Spleen (tissue), 7 donors: Measurements from ENCODE around the gene FGGY.

Source experiments
- CTCF ChIP-seq, 11 experiments: fragments of 200-600 bp in 7 of 11; fragments of 450-650 bp in 4 of 11; sonication (generic) in 4 of 11; IDR thresholded peaks in 8 of 11; conservative IDR thresholded peaks in 3 of 11; 1 replicate in 7 of 11; 2 replicates in 4 of 11; pipeline versions ENCODE4 v1.4.0 to v1.8.0; 2016 to 2021; ENCODE audit warnings: antibody characterized with exemption in 11 of 11, inconsistent platforms in 4 of 11, mild to moderate bottlenecking in 1 of 11
- POLR2A ChIP-seq, 3 donors: fragments of 450-650 bp; IDR thresholded peaks; one replicate each; pipeline ENCODE4 v1.5.1; 2017; ENCODE audit warnings: antibody characterized with exemption in 3 of 3, mild to moderate bottlenecking in 1 of 3
- donor health status: DM: no; HTN: no; CAD: no; lungs with moderate emphysema.
- donor health status: DM: no; HTN: no; CAD: no.
- donor health status: DM: no; HTN: no; CAD: no.

DNA sequence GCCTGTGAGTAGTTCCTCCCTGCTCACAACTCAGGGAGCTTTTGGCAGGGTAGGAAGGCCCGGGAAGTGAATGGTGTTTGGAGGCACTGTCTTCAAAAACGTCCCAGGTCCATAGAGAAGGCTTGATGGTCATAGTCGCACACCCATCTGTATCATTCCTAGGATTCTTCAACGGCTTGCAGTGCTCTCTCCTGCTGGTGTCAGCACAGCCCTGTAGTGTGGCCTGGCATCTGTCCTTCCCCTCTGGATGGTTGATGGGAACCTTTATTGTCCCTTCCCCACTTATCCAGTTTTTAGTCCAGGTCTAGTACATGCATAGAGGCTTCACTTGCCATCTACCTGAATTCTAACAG is 375.0 kb downstream of the FGGY start:
- TF ChIP-seq CTCF (IDR thresholded peaks at IDR 0.05 in 8 of 11, conservative IDR thresholded peaks at IDR 0.05 in 3 of 11) = no peak
- no peak for TF ChIP-seq POLR2A (IDR thresholded peaks at IDR 0.05)
